Measurements from ENCODE around the gene UCK1. TPM values are rescaled to one million over a fixed set of nuclear protein-coding genes. Genes with fewer than 3 reads are reported as not detected.
A peak's percentile ranks its signal among the peaks of the same experiment; 100 is the strongest.

Gene UCK1
- total and polyA plus RNA-seq, 2 of the 13 experiments (the other 11 are each of a cell fraction or from before 2014, with no cell fraction given): 11.0 to 24.1 TPM

- in situ Hi-C loops (cut with HindIII; ENCODE audit: extremely low pct_ligation_motif_present, low pct_unique_long_range_greater_than_20kb): no loop called here
- ChIA-PET POLR2A (no interaction called here), CTCF (ENCODE audit: low intra/inter-chr PET ratio, low total read pairs) (no interaction called here)
- Histone ChIP-seq H4K20me1 (ENCODE audit: insufficient read depth, low read length) (no peaks in the 10 kb centered on the region), H3K9ac (ENCODE audit: insufficient read depth, low read depth, low read length) (no peak overlapping the region), H3K4me2 (ENCODE audit: low read depth, low read length) (no peak overlapping the region), H3K79me2 (ENCODE audit: insufficient read depth, low read length) (no peaks in the 10 kb centered on the region), H3K4me3 (replicated peaks in 1 of 3; ENCODE audit: insufficient read depth in 1 of 3, low read depth in 2 of 3, low read length in 3 of 3) (no peak overlapping the region), H3K36me3 (replicated peaks in 1 of 2; ENCODE audit: control insufficient read depth in 1 of 2, insufficient read depth in 2 of 2, low read length in 2 of 2) (peaks cover 19 to 51% of the 10 kb centered on the region in 2 experiments), H3K4me1 (ENCODE audit: insufficient read depth, low read length) (peaks cover 7% of the 10 kb centered on the region), H2AFZ (ENCODE audit: low read length) (no peak overlapping the region), H3K27ac (ENCODE audit: extremely low read length, insufficient read depth, low read length) (no peak overlapping the region), H3K27me3 (ENCODE audit: control insufficient read depth in 1 of 2, insufficient read depth in 2 of 2, low read length in 2 of 2) (no peaks in the 10 kb centered on the region), H3K9me3 (ENCODE audit: low read length) (no peaks in the 10 kb centered on the region)
- ATAC-seq: no peak
- TF ChIP-seq ZNF564 (CRISPR knock-in tag; IDR thresholded peaks at IDR 0.05): no peak
- peak; percentile 72; the same call in 1 of the 2 replicates for TF ChIP-seq ZKSCAN5 (CRISPR knock-in tag; IDR thresholded peaks at IDR 0.05)
- no peak for TF ChIP-seq ATF5 (CRISPR knock-in tag; IDR thresholded peaks at IDR 0.05; ENCODE audit: low read depth)
- FAIRE-seq: no peak
- intact Hi-C loops (cut with micrococcal nuclease; ENCODE audit: unreplicated experiment): no loop called here
- BruUV-seq (replicated peaks): no TSS peak
- 91% methylated on average over 6 of the region's 6 CpGs for WGBS (ENCODE audit: low lambda C conversion rate)
- no peak for DNase-seq (ENCODE audit: low spot score)
These were observed 19.2 kb downstream of the UCK1 start for GRCh38 chr9:131511880-131512279.

GRCh38 chr9:131511416-131511815 lies 19.6 kb downstream of the UCK1 start:
- H3K36me3 ChIP-seq (replicated peaks in 1 of 2; ENCODE audit: control insufficient read depth in 1 of 2, insufficient read depth in 2 of 2, low read length in 2 of 2): peaks cover 16 to 47% of the 10 kb centered on the region in 2 experiments
- H3K4me2 ChIP-seq (ENCODE audit: low read depth, low read length): no peak overlapping the region
- no peak for FAIRE-seq
- peaks cover 7% of the 10 kb centered on the region for H3K4me1 ChIP-seq (ENCODE audit: insufficient read depth, low read length)
- DNase-seq (ENCODE audit: low spot score): no peak
- ChIA-PET CTCF (ENCODE audit: low intra/inter-chr PET ratio, low total read pairs) (no interaction called here), POLR2A (no interaction called here)
- no peak overlapping the region for H2AFZ ChIP-seq (ENCODE audit: low read length)
- ATAC-seq: no peak
- no peaks in the 10 kb centered on the region for H3K79me2 ChIP-seq (ENCODE audit: insufficient read depth, low read length)
- H3K9me3 ChIP-seq (ENCODE audit: low read length): no peaks in the 10 kb centered on the region
- in situ Hi-C loops (cut with HindIII; ENCODE audit: extremely low pct_ligation_motif_present, low pct_unique_long_range_greater_than_20kb): no loop called here
- intact Hi-C loops (cut with micrococcal nuclease; ENCODE audit: unreplicated experiment): no loop called here
- H3K9ac ChIP-seq (ENCODE audit: insufficient read depth, low read depth, low read length): no peak overlapping the region
- no peak overlapping the region for H3K4me3 ChIP-seq (replicated peaks in 1 of 3; ENCODE audit: insufficient read depth in 1 of 3, low read depth in 2 of 3, low read length in 3 of 3)
- H4K20me1 ChIP-seq (ENCODE audit: insufficient read depth, low read length): no peaks in the 10 kb centered on the region
- no peaks in the 10 kb centered on the region for H3K27me3 ChIP-seq (ENCODE audit: control insufficient read depth in 1 of 2, insufficient read depth in 2 of 2, low read length in 2 of 2)
- WGBS (ENCODE audit: low lambda C conversion rate): 75% methylated on average over 6 of the region's 7 CpGs
- no peak overlapping the region for H3K27ac ChIP-seq (ENCODE audit: extremely low read length, insufficient read depth, low read length)
- BruUV-seq (replicated peaks): no TSS peak
- TF ChIP-seq MTA1 (CRISPR knock-in tag; IDR thresholded peaks at IDR 0.05; ENCODE audit: borderline replicate concordance) (no peak), REL (CRISPR knock-in tag; conservative IDR thresholded peaks at IDR 0.05) (no peak), ZNF10 (CRISPR knock-in tag; IDR thresholded peaks at IDR 0.05; ENCODE audit: borderline replicate concordance, low read depth) (no peak), ZNF703 (CRISPR knock-in tag; IDR thresholded peaks at IDR 0.05; ENCODE audit: borderline replicate concordance) (no peak), ZNF253 (CRISPR knock-in tag; IDR thresholded peaks at IDR 0.05; ENCODE audit: borderline replicate concordance) (no peak), JUN (CRISPR knock-in tag; IDR thresholded peaks at IDR 0.05) (no peak), GTF2F1 (IDR thresholded peaks at IDR 0.05; ENCODE audit: low read length) (no peak), TCF12 (IDR thresholded peaks at IDR 0.05) (no peak), TCF12 (CRISPR knock-in tag; IDR thresholded peaks at IDR 0.05) (no peak)
- TF ChIP-seq, protein P1, sequence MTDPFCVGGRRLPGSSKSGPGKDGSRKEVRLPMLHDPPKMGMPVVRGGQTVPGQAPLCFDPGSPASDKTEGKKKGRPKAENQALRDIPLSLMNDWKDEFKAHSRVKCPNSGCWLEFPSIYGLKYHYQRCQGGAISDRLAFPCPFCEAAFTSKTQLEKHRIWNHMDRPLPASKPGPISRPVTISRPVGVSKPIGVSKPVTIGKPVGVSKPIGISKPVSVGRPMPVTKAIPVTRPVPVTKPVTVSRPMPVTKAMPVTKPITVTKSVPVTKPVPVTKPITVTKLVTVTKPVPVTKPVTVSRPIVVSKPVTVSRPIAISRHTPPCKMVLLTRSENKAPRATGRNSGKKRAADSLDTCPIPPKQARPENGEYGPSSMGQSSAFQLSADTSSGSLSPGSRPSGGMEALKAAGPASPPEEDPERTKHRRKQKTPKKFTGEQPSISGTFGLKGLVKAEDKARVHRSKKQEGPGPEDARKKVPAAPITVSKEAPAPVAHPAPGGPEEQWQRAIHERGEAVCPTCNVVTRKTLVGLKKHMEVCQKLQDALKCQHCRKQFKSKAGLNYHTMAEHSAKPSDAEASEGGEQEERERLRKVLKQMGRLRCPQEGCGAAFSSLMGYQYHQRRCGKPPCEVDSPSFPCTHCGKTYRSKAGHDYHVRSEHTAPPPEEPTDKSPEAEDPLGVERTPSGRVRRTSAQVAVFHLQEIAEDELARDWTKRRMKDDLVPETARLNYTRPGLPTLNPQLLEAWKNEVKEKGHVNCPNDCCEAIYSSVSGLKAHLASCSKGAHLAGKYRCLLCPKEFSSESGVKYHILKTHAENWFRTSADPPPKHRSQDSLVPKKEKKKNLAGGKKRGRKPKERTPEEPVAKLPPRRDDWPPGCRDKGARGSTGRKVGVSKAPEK (CRISPR knock-in tag; IDR thresholded peaks at IDR 0.05; ENCODE audit: borderline replicate concordance): no peak
- TF ChIP-seq, protein P2, sequence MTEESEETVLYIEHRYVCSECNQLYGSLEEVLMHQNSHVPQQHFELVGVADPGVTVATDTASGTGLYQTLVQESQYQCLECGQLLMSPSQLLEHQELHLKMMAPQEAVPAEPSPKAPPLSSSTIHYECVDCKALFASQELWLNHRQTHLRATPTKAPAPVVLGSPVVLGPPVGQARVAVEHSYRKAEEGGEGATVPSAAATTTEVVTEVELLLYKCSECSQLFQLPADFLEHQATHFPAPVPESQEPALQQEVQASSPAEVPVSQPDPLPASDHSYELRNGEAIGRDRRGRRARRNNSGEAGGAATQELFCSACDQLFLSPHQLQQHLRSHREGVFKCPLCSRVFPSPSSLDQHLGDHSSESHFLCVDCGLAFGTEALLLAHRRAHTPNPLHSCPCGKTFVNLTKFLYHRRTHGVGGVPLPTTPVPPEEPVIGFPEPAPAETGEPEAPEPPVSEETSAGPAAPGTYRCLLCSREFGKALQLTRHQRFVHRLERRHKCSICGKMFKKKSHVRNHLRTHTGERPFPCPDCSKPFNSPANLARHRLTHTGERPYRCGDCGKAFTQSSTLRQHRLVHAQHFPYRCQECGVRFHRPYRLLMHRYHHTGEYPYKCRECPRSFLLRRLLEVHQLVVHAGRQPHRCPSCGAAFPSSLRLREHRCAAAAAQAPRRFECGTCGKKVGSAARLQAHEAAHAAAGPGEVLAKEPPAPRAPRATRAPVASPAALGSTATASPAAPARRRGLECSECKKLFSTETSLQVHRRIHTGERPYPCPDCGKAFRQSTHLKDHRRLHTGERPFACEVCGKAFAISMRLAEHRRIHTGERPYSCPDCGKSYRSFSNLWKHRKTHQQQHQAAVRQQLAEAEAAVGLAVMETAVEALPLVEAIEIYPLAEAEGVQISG (CRISPR knock-in tag; IDR thresholded peaks at IDR 0.05): no peak

Measured in HepG2 (cell line).